GM21423 (cell line): ENCODE data around the gene TIGD1.

Experiments
- ATAC-seq: cut with Tn5 transposase; IDR thresholded peaks from one replicate; pipeline ENCODE4 v1.9.1; 2021; ENCODE audit warnings: mild to moderate bottlenecking, moderate library complexity; ENCODE audit not compliant: unreplicated experiment

TIGD1 gene

GRCh38 chr2:232550354-232551249 lies at the start of gene TIGD1, which contains the start of gene EIF4E2:
Gene TIGD1 (minus strand): TSS chr2:232550557. CDS start chr2:232549882, 675 bp downstream.
Gene EIF4E2 (plus strand): TSS chr2:232550689. CDS start chr2:232550725, 36 bp downstream.
- ATAC-seq: peak; percentile 91

GRCh38 chr2:232598293-232598692 lies 47.9 kb upstream of the TIGD1 start:
- no peak for ATAC-seq

- no peak for ATAC-seq
These were observed 47.2 kb upstream of the TIGD1 start for GRCh38 chr2:232597362-232598079.

- no peak for ATAC-seq
These were observed 43.6 kb upstream of the TIGD1 start for GRCh38 chr2:232593982-232594381.

- no peak for ATAC-seq
These were observed 42.5 kb upstream of the TIGD1 start for GRCh38 chr2:232592772-232593395.

- no peak for ATAC-seq
These were observed 38.6 kb upstream of the TIGD1 start for GRCh38 chr2:232588680-232589585.

- no peak for ATAC-seq
These were observed 37.7 kb upstream of the TIGD1 start for GRCh38 chr2:232588031-232588430.

- ATAC-seq: no peak
These were observed 37.2 kb upstream of the TIGD1 start for GRCh38 chr2:232587512-232587911.

- ATAC-seq: no peak
These were observed 36.7 kb upstream of the TIGD1 start for GRCh38 chr2:232586943-232587505.

- ATAC-seq: no peak
These were observed 33.9 kb upstream of the TIGD1 start for GRCh38 chr2:232584238-232584637.

GRCh38 chr2:232581725-232582124 lies 31.4 kb upstream of the TIGD1 start:
- ATAC-seq: peak; percentile 58

GRCh38 chr2:232580648-232580981 lies 30.3 kb upstream of the TIGD1 start:
- no peak for ATAC-seq

GRCh38 chr2:232578626-232579025 lies 28.3 kb upstream of the TIGD1 start:
- ATAC-seq: no peak

GRCh38 chr2:232577841-232578240 lies 27.5 kb upstream of the TIGD1 start:
- ATAC-seq: no peak

GRCh38 chr2:232576995-232577394 lies 26.6 kb upstream of the TIGD1 start:
- no peak for ATAC-seq

- no peak for ATAC-seq
These were observed 25.0 kb upstream of the TIGD1 start for GRCh38 chr2:232575404-232575746.

- no peak for ATAC-seq
These were observed 24.5 kb upstream of the TIGD1 start for GRCh38 chr2:232574674-232575403.

GRCh38 chr2:232573771-232574435 lies 23.5 kb upstream of the TIGD1 start:
- no peak for ATAC-seq

- ATAC-seq: no peak
These were observed 22.7 kb upstream of the TIGD1 start for GRCh38 chr2:232573042-232573441.
